HEK293 (cell line): ENCODE results near the gene DST.

Experiments used
- CTCF ChIA-PET: fragments of 350-600 bp; formaldehyde crosslinking; extraction: SDS; loops from one replicate; lab custom pipeline; 2021; ENCODE audit warnings: antibody characterized with exemption; lab: Yijun Ruan, JAX
- POLR2A ChIA-PET: fragments of 300-600 bp; formaldehyde crosslinking; extraction: SDS; loops from one replicate; lab custom pipeline; 2020; ENCODE audit warnings: antibody characterized with exemption, inconsistent platforms; lab: Yijun Ruan, JAX
- H3K27ac ChIP-seq: fragments of 200-500 bp; sonication (Bioruptor generic); 2 replicates; pipeline ENCODE4 v1.5.1; 2014; ENCODE audit warnings: low read depth, low read length, control low read depth, inconsistent platforms; ENCODE audit errors: extremely low read depth
- H3K36me3 ChIP-seq, 2 experiments: fragments of 200-500 bp in 1 of 2; sonication (Bioruptor generic) in 1 of 2; 1 replicate in 1 of 2; 2 replicates in 1 of 2; pipeline ENCODE4 v1.5.1; 2014 to 2017; ENCODE audit warnings: inconsistent platforms in 2 of 2, low read length in 2 of 2; ENCODE audit not compliant: control insufficient read depth in 2 of 2, insufficient read depth in 1 of 2
- H3K4me1 ChIP-seq: fragments of 200-500 bp; sonication (Bioruptor generic); 2 replicates; pipeline ENCODE4 v1.5.1; 2014; ENCODE audit warnings: mild to moderate bottlenecking, low read length, inconsistent platforms; ENCODE audit not compliant: control insufficient read depth, insufficient read depth
- H3K4me3 ChIP-seq: 2 replicates; pipeline ENCODE4 v1.5.1; 2011; ENCODE audit warnings: low read depth, mild to moderate bottlenecking, control low read depth, low read length, moderate library complexity
- H3K9me3 ChIP-seq: fragments of 200-500 bp; sonication (Bioruptor generic); 2 replicates; pipeline ENCODE4 v1.5.1; 2014; ENCODE audit warnings: low read depth, low read length, inconsistent platforms; ENCODE audit not compliant: control insufficient read depth, insufficient read depth
- REPIN1 ChIP-seq: fragments of 450-650 bp; formaldehyde crosslinking; IDR thresholded peaks from 2 replicates; pipeline ENCODE4 v1.5.1; 2017; ENCODE audit warnings: missing biosample characterization, missing genetic modification characterization, low read depth
- ZBTB1 ChIP-seq: fragments of 450-650 bp; formaldehyde crosslinking; IDR thresholded peaks from 2 replicates; pipeline ENCODE4 v1.5.1; 2016; ENCODE audit warnings: missing biosample characterization, missing genetic modification characterization
- ZBTB17 ChIP-seq: fragments of 450-650 bp; formaldehyde crosslinking; IDR thresholded peaks from 2 replicates; pipeline ENCODE4 v1.5.1; 2016; ENCODE audit warnings: missing biosample characterization, missing genetic modification characterization
- ZFP41 ChIP-seq: fragments of 450-650 bp; formaldehyde crosslinking; IDR thresholded peaks from 2 replicates; pipeline ENCODE4 v1.5.1; 2016; ENCODE audit warnings: missing biosample characterization, missing genetic modification characterization, borderline replicate concordance
- ZFP69B ChIP-seq: fragments of 450-650 bp; formaldehyde crosslinking; IDR thresholded peaks from 2 replicates; pipeline ENCODE4 v1.5.1; 2016; ENCODE audit warnings: missing biosample characterization, missing genetic modification characterization
- ZNF23 ChIP-seq: fragments of 450-650 bp; formaldehyde crosslinking; IDR thresholded peaks from 2 replicates; pipeline ENCODE4 v1.5.1; 2016; ENCODE audit warnings: missing biosample characterization, missing genetic modification characterization, borderline replicate concordance
- ZNF266 ChIP-seq: fragments of 450-650 bp; formaldehyde crosslinking; IDR thresholded peaks from 2 replicates; pipeline ENCODE4 v1.5.1; 2016; ENCODE audit warnings: missing biosample characterization, missing genetic modification characterization, low read depth
- ZNF354C ChIP-seq: fragments of 450-650 bp; formaldehyde crosslinking; IDR thresholded peaks from 2 replicates; pipeline ENCODE4 v1.5.1; 2016; ENCODE audit warnings: missing biosample characterization, missing genetic modification characterization, low read depth, borderline replicate concordance
- ZNF510 ChIP-seq: fragments of 450-650 bp; formaldehyde crosslinking; IDR thresholded peaks from 2 replicates; pipeline ENCODE4 v1.5.1; 2018; ENCODE audit warnings: mild to moderate bottlenecking, missing genetic modification characterization, missing biosample characterization; ENCODE audit not compliant: insufficient replicate concordance
- ZNF529 ChIP-seq: fragments of 450-650 bp; formaldehyde crosslinking; IDR thresholded peaks from 2 replicates; pipeline ENCODE4 v1.5.1; 2017; ENCODE audit warnings: missing genetic modification characterization, missing biosample characterization; ENCODE audit not compliant: insufficient replicate concordance
- ZNF561 ChIP-seq: fragments of 450-650 bp; IDR thresholded peaks from 2 replicates; pipeline ENCODE4 v1.5.1; 2018; ENCODE audit warnings: missing biosample characterization, missing genetic modification characterization, borderline replicate concordance
- ZNF626 ChIP-seq: fragments of 450-650 bp; sonication (Bioruptor Pico); formaldehyde crosslinking; IDR thresholded peaks from 2 replicates; pipeline ENCODE4 v1.5.1; 2018; ENCODE audit warnings: missing biosample characterization, missing genetic modification characterization, inconsistent platforms
- ZNF660 ChIP-seq: fragments of 450-650 bp; IDR thresholded peaks from 2 replicates; pipeline ENCODE4 v1.5.1; 2018; ENCODE audit warnings: missing biosample characterization, mild to moderate bottlenecking, missing genetic modification characterization
- ZNF76 ChIP-seq: fragments of 450-650 bp; formaldehyde crosslinking; IDR thresholded peaks from 2 replicates; pipeline ENCODE4; 2016; ENCODE audit warnings: low read depth, missing biosample characterization, missing genetic modification characterization, borderline replicate concordance
- ZNF768 ChIP-seq: fragments of 450-650 bp; formaldehyde crosslinking; IDR thresholded peaks from 2 replicates; pipeline ENCODE4 v1.5.1; 2018; ENCODE audit warnings: missing biosample characterization, mild to moderate bottlenecking, missing genetic modification characterization
- ZNF791 ChIP-seq: fragments of 450-650 bp; formaldehyde crosslinking; IDR thresholded peaks from 2 replicates; pipeline ENCODE4 v1.5.1; 2016; ENCODE audit warnings: missing biosample characterization, missing genetic modification characterization
- TF ChIP-seq, protein P1 (sequence below): fragments of 450-650 bp; formaldehyde crosslinking; IDR thresholded peaks from 2 replicates; pipeline ENCODE4 v1.5.1; 2016; ENCODE audit warnings: missing biosample characterization, missing genetic modification characterization
- TF ChIP-seq, protein P2 (sequence below): fragments of 450-650 bp; formaldehyde crosslinking; IDR thresholded peaks from 2 replicates; pipeline ENCODE4 v1.5.1; 2016; ENCODE audit warnings: missing biosample characterization, missing genetic modification characterization

Gene DST

GRCh38 chr6:56444855-56445254, 197.8 kb downstream of the DST start (continued):
- no peak for TF ChIP-seq ZNF510 (tag by site-specific recombination)
- TF ChIP-seq ZFP69B (tag by site-specific recombination) = no peak
- TF ChIP-seq ZNF626 (tag by site-specific recombination) = no peak
- TF ChIP-seq, protein P1, sequence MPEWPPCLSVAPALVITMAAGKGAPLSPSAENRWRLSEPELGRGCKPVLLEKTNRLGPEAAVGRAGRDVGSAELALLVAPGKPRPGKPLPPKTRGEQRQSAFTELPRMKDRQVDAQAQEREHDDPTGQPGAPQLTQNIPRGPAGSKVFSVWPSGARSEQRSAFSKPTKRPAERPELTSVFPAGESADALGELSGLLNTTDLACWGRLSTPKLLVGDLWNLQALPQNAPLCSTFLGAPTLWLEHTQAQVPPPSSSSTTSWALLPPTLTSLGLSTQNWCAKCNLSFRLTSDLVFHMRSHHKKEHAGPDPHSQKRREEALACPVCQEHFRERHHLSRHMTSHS (tag by site-specific recombination) = no peak
- no peak for TF ChIP-seq ZNF768 (tag by site-specific recombination)
- TF ChIP-seq, protein P2, sequence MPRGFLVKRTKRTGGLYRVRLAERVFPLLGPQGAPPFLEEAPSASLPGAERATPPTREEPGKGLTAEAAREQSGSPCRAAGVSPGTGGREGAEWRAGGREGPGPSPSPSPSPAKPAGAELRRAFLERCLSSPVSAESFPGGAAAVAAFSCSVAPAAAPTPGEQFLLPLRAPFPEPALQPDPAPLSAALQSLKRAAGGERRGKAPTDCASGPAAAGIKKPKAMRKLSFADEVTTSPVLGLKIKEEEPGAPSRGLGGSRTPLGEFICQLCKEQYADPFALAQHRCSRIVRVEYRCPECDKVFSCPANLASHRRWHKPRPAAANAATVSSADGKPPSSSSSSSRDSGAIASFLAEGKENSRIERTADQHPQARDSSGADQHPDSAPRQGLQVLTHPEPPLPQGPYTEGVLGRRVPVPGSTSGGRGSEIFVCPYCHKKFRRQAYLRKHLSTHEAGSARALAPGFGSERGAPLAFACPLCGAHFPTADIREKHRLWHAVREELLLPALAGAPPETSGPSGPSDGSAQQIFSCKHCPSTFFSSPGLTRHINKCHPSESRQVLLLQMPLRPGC (tag by site-specific recombination) = no peak
- no peak for TF ChIP-seq ZNF266
- no peak for TF ChIP-seq ZFP41 (tag by site-specific recombination)
- TF ChIP-seq ZNF791 = no peak
- no peak for TF ChIP-seq ZNF354C
- no peak for TF ChIP-seq ZNF561 (tag by site-specific recombination)
- TF ChIP-seq ZBTB1 (tag by site-specific recombination) = no peak

DNA sequence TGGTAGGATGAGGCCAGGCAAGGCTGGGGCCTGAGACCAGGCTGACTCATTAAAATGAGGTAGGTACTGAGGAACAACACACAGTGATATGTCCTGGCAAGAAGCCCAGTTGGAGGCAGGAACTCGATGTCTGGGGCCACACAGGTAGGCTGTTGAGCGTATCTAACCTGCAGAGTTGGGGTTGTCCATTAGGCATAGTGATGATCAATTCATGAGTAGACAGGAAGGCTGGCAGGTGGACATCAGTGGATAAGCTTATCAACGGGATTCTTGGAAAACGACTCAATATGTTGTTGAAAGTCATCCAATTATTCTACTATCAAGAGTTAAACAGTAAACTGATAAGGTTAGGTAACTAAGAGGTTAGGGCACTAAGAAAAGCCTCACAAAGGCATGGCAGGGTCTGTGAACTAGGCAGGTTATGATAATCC, 202.1 kb downstream of the DST start:
- no peak overlapping the region for H3K4me3 ChIP-seq
- POLR2A ChIA-PET = no interaction called here
- TF ChIP-seq ZNF660 (tag by site-specific recombination) = no peak
- no peak overlapping the region for H3K27ac ChIP-seq
- no peaks in the 10 kb centered on the region for H3K9me3 ChIP-seq
- CTCF ChIA-PET = interaction anchor here (1.3 kb wide), 1 partner anchor 154 kb away, joined by 4 read pairs; no protein-coding TSS in a partner anchor
- H3K36me3 ChIP-seq = no peaks in the 10 kb centered on the region
- no peaks in the 10 kb centered on the region for H3K4me1 ChIP-seq

DNA sequence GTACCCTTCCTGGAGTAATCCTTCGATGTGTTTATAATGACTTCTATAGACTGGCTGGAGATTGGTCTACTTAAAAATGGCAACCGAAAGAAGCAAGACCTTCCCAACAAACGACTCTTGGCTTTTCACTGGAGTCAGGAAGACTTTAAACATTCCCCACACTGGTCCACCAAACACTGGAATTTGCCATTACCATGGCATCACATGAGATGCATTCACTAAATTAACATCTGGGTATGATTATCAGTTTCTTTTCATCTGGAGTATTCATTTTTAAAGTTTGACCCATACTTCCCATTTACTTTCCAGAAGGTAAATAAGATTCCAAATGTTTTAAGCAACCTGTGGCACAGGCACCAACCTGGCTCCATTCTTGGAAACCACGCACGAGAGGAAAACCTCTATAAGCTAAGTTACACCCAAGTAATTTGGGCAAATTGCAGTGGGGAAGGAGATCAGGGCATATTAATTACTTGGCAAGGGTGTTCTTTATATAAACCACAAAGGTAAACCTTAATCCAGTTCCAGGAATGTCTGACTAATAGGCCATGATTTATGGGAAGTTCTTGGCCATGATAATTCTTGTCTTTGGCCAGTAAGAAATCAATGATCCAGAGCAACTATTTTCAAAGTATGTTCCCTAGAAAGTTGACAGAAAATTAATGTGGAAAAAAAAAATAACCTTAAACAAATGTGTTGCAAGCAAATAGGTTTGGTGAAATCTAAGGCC, 205.4 kb downstream of the DST start:
- TF ChIP-seq ZBTB17 (tag by site-specific recombination) (no peak), ZNF76 (tag by site-specific recombination) (no peak), ZNF529 (tag by site-specific recombination) (no peak), ZNF23 (tag by site-specific recombination) (no peak), REPIN1 (tag by site-specific recombination) (no peak)
- TF ChIP-seq, protein P1 (tag by site-specific recombination) = no peak
- POLR2A ChIA-PET = no interaction called here
- Histone ChIP-seq H3K4me3 (no peak overlapping the region), H3K9me3 (no peaks in the 10 kb centered on the region), H3K36me3 (no peaks in the 10 kb centered on the region), H3K4me1 (no peaks in the 10 kb centered on the region), H3K27ac (no peak overlapping the region)
- CTCF ChIA-PET = interaction anchor here (0.6 kb wide), 2 partner anchors 56 to 441 kb away, joined by 4 to 6 read pairs; no protein-coding TSS in a partner anchor
